ENCODE data around the gene ITGB3BP.

DNA sequence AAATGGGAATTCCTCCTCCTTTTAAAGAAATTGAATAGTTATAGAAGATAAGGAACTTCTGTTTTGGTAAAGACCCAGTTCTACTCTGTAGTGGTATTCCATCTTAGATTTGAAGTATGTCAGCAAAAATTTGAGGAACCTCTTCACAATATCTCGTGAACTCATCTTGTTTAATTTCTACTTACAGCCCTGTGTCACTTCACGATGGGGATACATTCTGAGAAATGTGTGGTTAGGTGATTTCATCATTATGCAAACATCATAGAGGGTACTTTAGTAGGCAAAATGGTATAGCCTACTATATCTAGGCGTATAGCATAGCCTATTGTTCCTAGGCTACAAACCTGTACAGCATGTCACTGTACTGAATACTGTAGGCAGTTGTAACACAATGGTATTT is 119.6 kb downstream of the ITGB3BP start:
- TF ChIP-seq, protein P1, sequence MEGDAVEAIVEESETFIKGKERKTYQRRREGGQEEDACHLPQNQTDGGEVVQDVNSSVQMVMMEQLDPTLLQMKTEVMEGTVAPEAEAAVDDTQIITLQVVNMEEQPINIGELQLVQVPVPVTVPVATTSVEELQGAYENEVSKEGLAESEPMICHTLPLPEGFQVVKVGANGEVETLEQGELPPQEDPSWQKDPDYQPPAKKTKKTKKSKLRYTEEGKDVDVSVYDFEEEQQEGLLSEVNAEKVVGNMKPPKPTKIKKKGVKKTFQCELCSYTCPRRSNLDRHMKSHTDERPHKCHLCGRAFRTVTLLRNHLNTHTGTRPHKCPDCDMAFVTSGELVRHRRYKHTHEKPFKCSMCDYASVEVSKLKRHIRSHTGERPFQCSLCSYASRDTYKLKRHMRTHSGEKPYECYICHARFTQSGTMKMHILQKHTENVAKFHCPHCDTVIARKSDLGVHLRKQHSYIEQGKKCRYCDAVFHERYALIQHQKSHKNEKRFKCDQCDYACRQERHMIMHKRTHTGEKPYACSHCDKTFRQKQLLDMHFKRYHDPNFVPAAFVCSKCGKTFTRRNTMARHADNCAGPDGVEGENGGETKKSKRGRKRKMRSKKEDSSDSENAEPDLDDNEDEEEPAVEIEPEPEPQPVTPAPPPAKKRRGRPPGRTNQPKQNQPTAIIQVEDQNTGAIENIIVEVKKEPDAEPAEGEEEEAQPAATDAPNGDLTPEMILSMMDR (optimal IDR thresholded peaks at IDR 0.05 in 1 of 3, IDR thresholded peaks at IDR 0.05 in 1 of 3, conservative IDR thresholded peaks at IDR 0.05 in 1 of 3; ENCODE audit: extremely low read depth in 1 of 3, insufficient read depth in 2 of 3, low read length in 3 of 3): no peak
- no peak for TF ChIP-seq EZH2 (IDR thresholded peaks at IDR 0.05; ENCODE audit: low read length)
